Measurements from ENCODE around the gene DYNC1I1. TPM values are rescaled to one million over a fixed set of nuclear protein-coding genes. Genes with fewer than 3 reads are reported as not detected.

Gene DYNC1I1
- total RNA-seq: not detected

DNA sequence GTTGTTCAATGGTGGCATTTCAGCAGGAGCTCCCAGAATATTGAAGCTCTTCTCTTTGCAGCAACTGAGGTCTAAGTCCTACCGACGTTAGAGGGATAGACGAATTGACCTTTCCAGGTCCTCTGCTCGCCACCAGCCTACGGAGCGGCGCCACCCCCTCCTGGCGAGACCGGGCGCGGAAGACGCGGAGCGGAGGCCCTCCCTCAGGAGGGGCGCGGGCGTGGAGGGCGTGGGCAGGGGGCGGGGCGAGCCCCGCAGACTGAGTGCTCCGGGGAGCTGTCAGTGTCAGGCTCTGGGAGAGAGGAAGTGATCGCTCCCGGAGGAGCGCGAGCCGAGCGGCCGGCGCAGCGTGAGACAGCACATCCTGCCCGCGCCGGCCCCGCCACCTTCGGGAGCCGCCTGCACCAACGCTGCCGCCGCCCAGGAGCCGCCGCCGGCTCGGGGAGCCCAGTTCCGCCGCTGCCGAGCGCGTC lies at the start of gene DYNC1I1:
DYNC1I1 (plus strand) TSS at position 257 of the 473 bp plus-strand sequence. CDS start 32,176 bp downstream, outside the sequence.
- peaks cover 32% of the 10 kb centered on the region for H3K27me3 Mint-ChIP-seq
- CTCF ChIA-PET: no interaction called here
- ATAC-seq (peak; percentile 69), DNase-seq (no peak)
- no peak within 1 kb of the TSS for H3K27ac Mint-ChIP-seq
- H3K36me3 Mint-ChIP-seq: peaks cover 1% of the 10 kb centered on the region
- peak within 1 kb of the TSS; percentile 50 for H3K4me3 Mint-ChIP-seq
- no peaks in the 10 kb centered on the region for H3K9me3 Mint-ChIP-seq (ENCODE audit: low read depth)
- peaks cover 4% of the 10 kb centered on the region for H3K4me1 Mint-ChIP-seq

DNA sequence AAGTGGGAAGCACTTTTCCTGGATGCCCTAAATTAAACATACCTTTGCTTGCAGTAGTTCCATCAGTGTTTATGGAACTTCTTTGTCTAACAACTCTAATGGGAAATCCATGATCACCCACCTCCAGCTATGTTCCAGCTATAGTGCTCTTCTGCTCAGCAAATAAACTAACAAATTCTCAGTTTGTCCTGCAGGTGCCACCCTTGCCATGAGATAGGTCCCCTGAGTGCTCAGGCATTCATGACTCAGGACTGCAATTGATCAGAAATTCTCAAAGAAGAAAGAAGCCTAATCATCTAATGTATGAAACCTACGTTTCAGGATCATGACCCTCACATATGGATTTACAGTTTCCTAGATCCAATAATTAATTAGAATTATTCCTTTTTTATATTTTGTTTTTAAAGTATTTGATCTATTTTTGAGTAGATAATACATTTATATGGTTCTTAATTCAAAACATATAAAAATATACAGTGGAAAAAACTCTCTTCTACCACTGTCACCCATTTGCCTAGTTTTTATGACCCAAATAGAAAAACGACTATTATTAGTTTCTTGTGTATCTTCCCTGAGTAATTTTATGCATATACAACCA lies 48.7 kb upstream of the DYNC1I1 start:
- Mint-ChIP-seq H3K27me3 (no peaks in the 10 kb centered on the region), H3K36me3 (no peaks in the 10 kb centered on the region), H3K9me3 (ENCODE audit: low read depth) (no peaks in the 10 kb centered on the region), H3K27ac (no peak overlapping the region), H3K4me1 (no peaks in the 10 kb centered on the region), H3K4me3 (no peak overlapping the region)
- no peak for ATAC-seq
- DNase-seq: no peak
- CTCF ChIA-PET: no interaction called here

- DNase-seq: no peak
- Mint-ChIP-seq H3K36me3 (no peaks in the 10 kb centered on the region), H3K4me3 (no peak overlapping the region), H3K27me3 (no peaks in the 10 kb centered on the region), H3K9me3 (ENCODE audit: low read depth) (no peaks in the 10 kb centered on the region), H3K27ac (no peak overlapping the region), H3K4me1 (no peaks in the 10 kb centered on the region)
- ATAC-seq: no peak
- CTCF ChIA-PET: no interaction called here
Observed at GRCh38 chr7:95725205-95725604, 47.1 kb upstream of the DYNC1I1 start.

DNA sequence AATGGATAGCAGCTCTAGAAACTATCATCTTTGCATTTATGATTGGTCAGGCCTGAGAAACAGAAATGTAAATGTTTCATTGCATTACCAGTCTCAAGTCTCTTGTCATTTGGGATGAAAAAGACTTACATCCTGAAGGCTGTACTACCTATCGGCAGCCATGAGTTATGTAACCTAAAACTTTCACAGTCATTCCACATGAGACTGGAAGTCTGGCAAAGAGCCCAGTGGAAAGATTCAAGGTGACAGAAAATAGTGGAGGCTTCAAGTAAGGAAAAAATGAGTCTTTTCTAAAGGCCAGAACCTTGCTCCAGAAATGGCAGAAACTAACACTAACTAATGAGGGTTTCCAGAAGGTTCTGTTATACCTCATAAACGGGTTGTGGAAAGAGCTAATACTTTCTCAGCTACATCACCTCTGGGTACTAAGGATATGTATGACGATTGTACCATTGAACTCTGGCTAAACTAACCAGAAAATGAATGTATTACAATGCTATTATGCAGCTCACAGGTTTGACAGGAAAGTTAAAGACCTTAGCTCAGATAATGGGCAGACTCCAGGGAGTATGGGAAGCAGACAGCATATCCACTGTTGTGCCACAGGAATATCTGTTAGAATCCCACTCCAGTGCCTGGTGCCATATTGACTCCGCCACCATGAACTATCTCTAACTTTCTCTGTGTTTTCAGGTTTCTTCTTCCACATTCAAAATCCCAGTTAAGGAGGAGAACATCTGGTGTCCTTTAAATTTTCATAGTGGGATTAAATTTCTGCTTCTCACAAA lies 41.7 kb upstream of the DYNC1I1 start:
- Mint-ChIP-seq H3K4me3 (no peak overlapping the region), H3K4me1 (no peaks in the 10 kb centered on the region), H3K36me3 (no peaks in the 10 kb centered on the region), H3K27me3 (no peaks in the 10 kb centered on the region), H3K9me3 (ENCODE audit: low read depth) (no peaks in the 10 kb centered on the region), H3K27ac (no peak overlapping the region)
- no peak for DNase-seq
- no peak for ATAC-seq
- CTCF ChIA-PET: no interaction called here

GRCh38 chr7:95736635-95737034 lies 35.7 kb upstream of the DYNC1I1 start:
- CTCF ChIA-PET: no interaction called here
- DNase-seq (no peak), ATAC-seq (no peak)
- Mint-ChIP-seq H3K27ac (no peak overlapping the region), H3K36me3 (no peaks in the 10 kb centered on the region), H3K4me3 (no peak overlapping the region), H3K4me1 (no peaks in the 10 kb centered on the region), H3K9me3 (ENCODE audit: low read depth) (no peaks in the 10 kb centered on the region), H3K27me3 (peaks cover 3% of the 10 kb centered on the region)

GRCh38 chr7:95737828-95738505 lies 34.4 kb upstream of the DYNC1I1 start:
- H3K4me1 Mint-ChIP-seq: no peaks in the 10 kb centered on the region
- ATAC-seq: no peak
- DNase-seq: no peak
- no peak overlapping the region for H3K27ac Mint-ChIP-seq
- no peak overlapping the region for H3K4me3 Mint-ChIP-seq
- H3K27me3 Mint-ChIP-seq: peaks cover 3% of the 10 kb centered on the region
- no peaks in the 10 kb centered on the region for H3K36me3 Mint-ChIP-seq
- CTCF ChIA-PET: no interaction called here
- no peaks in the 10 kb centered on the region for H3K9me3 Mint-ChIP-seq (ENCODE audit: low read depth)

GRCh38 chr7:95749044-95749443 lies 23.3 kb upstream of the DYNC1I1 start:
- ATAC-seq: no peak
- no peaks in the 10 kb centered on the region for H3K36me3 Mint-ChIP-seq
- H3K27ac Mint-ChIP-seq: no peak overlapping the region
- DNase-seq: no peak
- no peaks in the 10 kb centered on the region for H3K4me1 Mint-ChIP-seq
- peaks cover 5% of the 10 kb centered on the region for H3K9me3 Mint-ChIP-seq (ENCODE audit: low read depth)
- no peaks in the 10 kb centered on the region for H3K27me3 Mint-ChIP-seq
- H3K4me3 Mint-ChIP-seq: no peak overlapping the region
- CTCF ChIA-PET: no interaction called here

- CTCF ChIA-PET: no interaction called here
- peaks cover 5% of the 10 kb centered on the region for H3K9me3 Mint-ChIP-seq (ENCODE audit: low read depth)
- H3K36me3 Mint-ChIP-seq: no peaks in the 10 kb centered on the region
- H3K4me1 Mint-ChIP-seq: no peaks in the 10 kb centered on the region
- no peak for DNase-seq
- H3K27ac Mint-ChIP-seq: no peak overlapping the region
- no peaks in the 10 kb centered on the region for H3K27me3 Mint-ChIP-seq
- H3K4me3 Mint-ChIP-seq: no peak overlapping the region
- ATAC-seq: no peak
Observed at GRCh38 chr7:95749515-95749914, 22.8 kb upstream of the DYNC1I1 start.

DNA sequence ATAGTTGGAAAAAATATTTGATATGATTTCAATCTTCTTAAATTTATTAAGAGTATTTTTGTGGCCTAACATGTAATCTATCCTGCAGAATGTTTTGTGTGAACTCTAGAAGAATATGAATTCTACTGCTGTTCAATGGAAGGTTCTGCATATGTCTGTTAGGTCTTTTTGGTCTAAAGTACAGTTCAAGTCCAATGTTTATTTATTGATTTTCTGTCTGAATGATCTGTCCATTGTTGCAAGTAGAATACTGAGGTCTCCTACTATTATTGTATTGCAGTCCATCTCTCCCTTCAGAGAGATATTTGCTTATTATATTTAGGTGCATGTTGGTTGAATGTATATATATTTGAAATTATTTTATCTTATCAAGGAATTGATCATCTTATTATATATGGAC lies 18.9 kb upstream of the DYNC1I1 start:
- H3K27me3 Mint-ChIP-seq: peaks cover 2% of the 10 kb centered on the region
- CTCF ChIA-PET: no interaction called here
- peaks cover 5% of the 10 kb centered on the region for H3K9me3 Mint-ChIP-seq (ENCODE audit: low read depth)

DNA sequence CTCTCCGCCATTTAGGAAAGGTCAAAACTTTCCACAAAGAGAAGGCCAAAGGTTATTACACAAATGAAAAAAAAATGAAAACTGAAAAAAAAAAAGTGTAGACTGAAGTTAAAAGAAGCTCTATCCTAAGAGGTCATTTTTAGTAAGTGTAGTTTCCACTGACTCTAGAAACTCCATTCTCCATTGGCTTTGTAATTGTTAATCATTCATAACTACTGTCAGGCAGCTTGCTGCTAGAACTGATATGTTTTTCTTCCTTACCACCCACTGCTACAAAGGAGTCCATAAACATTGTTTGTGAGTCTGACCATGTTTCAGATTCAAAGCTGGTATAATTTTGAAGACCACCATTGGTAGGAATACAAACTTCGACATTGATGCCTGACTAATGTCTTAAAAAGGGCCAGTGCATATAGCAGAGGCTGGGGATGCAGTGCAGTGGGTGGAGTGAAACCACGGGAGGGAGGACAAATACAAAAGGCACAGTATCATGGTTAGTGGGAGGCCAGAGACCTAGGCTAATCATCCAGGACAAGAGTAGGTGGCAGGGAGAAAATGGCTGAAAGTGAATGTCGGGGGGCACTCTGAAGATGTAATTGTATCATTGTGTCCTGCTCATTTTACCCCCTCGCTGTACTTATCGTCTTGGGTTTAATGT lies 16.9 kb upstream of the DYNC1I1 start:
- ATAC-seq (no peak), DNase-seq (no peak)
- Mint-ChIP-seq H3K27me3 (peaks cover 2% of the 10 kb centered on the region), H3K9me3 (ENCODE audit: low read depth) (peaks cover 5% of the 10 kb centered on the region), H3K36me3 (no peaks in the 10 kb centered on the region), H3K27ac (no peak overlapping the region), H3K4me1 (no peaks in the 10 kb centered on the region), H3K4me3 (no peak overlapping the region)
- CTCF ChIA-PET: no interaction called here

More for the DNA sequence above, 18.9 kb upstream of the DYNC1I1 start:
- Mint-ChIP-seq H3K4me3 (no peak overlapping the region), H3K4me1 (no peaks in the 10 kb centered on the region), H3K27ac (no peak overlapping the region), H3K36me3 (no peaks in the 10 kb centered on the region)
- DNase-seq: no peak
- no peak for ATAC-seq

DNA sequence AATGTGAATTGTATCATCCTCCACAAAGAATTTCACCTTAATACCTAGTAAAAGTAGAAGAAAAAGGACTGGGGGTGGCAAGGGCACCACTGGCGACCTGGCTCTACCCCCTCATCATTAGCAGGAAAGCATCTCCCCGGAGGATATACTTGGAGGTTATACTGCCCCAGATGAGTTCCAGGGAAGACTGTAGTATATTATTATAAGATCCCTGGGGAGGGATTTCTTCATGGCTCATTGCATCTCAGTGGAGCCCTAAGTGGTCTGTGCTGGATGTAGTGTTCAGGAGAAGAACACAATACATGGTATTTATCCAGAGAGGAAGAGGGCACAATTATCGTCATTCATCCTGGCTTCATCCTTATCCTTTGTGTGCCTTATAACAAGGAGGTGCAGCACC lies 14.2 kb upstream of the DYNC1I1 start:
- ATAC-seq (no peak), DNase-seq (no peak)
- Mint-ChIP-seq H3K4me1 (no peaks in the 10 kb centered on the region), H3K9me3 (ENCODE audit: low read depth) (no peaks in the 10 kb centered on the region), H3K27me3 (peaks cover 2% of the 10 kb centered on the region), H3K27ac (no peak overlapping the region), H3K4me3 (no peak overlapping the region), H3K36me3 (no peaks in the 10 kb centered on the region)
- CTCF ChIA-PET: no interaction called here

DNA sequence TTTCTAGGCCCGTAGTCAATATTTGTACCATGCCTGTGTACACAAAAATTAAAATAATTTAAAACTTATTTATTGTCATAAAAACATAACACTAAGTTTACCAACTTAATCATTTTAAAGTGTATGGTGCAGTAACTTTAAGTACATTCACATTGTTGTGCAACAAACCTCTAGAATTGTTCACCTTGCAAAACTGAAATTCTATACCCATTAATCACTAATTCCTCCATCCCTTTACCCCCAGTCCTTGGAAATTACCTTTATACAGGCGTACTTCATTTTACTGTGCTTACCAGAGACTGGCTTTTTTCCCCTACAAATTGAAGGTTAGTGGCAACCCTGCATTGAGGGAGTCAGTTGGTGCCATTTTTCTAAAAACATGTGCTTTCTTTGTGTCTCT lies 6.3 kb upstream of the DYNC1I1 start:
- Mint-ChIP-seq H3K27me3 (peaks cover under 1% of the 10 kb centered on the region), H3K4me1 (no peaks in the 10 kb centered on the region), H3K9me3 (ENCODE audit: low read depth) (no peaks in the 10 kb centered on the region), H3K27ac (no peak overlapping the region), H3K36me3 (no peaks in the 10 kb centered on the region), H3K4me3 (no peak overlapping the region)
- CTCF ChIA-PET: no interaction called here
- no peak for DNase-seq
- ATAC-seq: no peak

DNA sequence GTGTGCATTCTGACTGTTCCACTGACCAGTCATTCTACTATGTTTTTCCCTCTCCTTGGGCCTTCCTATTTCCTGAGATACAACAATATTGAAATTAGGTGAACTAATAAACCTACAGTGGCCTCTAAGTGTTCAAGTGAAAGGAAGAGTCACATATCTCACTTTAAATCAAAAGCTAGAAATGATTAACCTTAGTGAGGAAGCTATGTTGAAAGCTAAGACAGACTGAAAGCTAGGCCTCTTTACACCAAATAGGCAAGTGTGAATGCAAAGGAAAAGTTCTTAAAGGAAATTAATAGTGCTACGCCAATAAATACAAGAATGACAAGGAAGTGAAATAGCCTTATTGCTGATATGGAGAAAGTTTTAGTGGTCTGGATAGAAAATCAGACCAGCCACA lies 5.7 kb upstream of the DYNC1I1 start:
- Mint-ChIP-seq H3K36me3 (peaks cover 1% of the 10 kb centered on the region), H3K27ac (no peak overlapping the region)

More for the DNA sequence above, 5.7 kb upstream of the DYNC1I1 start:
- CTCF ChIA-PET: no interaction called here
- Mint-ChIP-seq H3K9me3 (ENCODE audit: low read depth) (no peaks in the 10 kb centered on the region), H3K27me3 (peaks cover 6% of the 10 kb centered on the region), H3K4me1 (peaks cover 1% of the 10 kb centered on the region), H3K4me3 (no peak overlapping the region)
- no peak for ATAC-seq
- DNase-seq: no peak
